Kidney tubule cell (primary cell): ENCODE data around the gene CBR1.

Experiments
- DNase-seq: peaks from one replicate; pipeline ENCODE4 v3.0.0-alpha.2; 2018; ENCODE audit warnings: low spot score

Gene CBR1

GRCh38 chr21:36115138-36115730, 45.4 kb downstream of the CBR1 start:
- no peak for DNase-seq

- DNase-seq, result no peak
Observed at GRCh38 chr21:36117286-36117741, 47.5 kb downstream of the CBR1 start.

GRCh38 chr21:36120304-36120888, 50.6 kb downstream of the CBR1 start:
- DNase-seq, result no peak
